ENCODE measurements around the gene TMEM163.

GRCh38 chr2:134647607-134648256 is 71.1 kb downstream of the TMEM163 start:
- no peak for TF ChIP-seq EZH2phosphoT487 (IDR thresholded peaks at IDR 0.05; ENCODE audit: borderline replicate concordance, low read length)
- TF ChIP-seq, protein P1, sequence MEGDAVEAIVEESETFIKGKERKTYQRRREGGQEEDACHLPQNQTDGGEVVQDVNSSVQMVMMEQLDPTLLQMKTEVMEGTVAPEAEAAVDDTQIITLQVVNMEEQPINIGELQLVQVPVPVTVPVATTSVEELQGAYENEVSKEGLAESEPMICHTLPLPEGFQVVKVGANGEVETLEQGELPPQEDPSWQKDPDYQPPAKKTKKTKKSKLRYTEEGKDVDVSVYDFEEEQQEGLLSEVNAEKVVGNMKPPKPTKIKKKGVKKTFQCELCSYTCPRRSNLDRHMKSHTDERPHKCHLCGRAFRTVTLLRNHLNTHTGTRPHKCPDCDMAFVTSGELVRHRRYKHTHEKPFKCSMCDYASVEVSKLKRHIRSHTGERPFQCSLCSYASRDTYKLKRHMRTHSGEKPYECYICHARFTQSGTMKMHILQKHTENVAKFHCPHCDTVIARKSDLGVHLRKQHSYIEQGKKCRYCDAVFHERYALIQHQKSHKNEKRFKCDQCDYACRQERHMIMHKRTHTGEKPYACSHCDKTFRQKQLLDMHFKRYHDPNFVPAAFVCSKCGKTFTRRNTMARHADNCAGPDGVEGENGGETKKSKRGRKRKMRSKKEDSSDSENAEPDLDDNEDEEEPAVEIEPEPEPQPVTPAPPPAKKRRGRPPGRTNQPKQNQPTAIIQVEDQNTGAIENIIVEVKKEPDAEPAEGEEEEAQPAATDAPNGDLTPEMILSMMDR (IDR thresholded peaks at IDR 0.05; ENCODE audit: low read depth, low read length, poor library complexity, severe bottlenecking): no peak

Data from DOHH2 (cell line).